Ovary (tissue), 9 donors: ENCODE results near the gene FGFBP3. TPM values are rescaled to one million over a fixed set of nuclear protein-coding genes. Genes with fewer than 3 reads are reported as not detected.
A peak's percentile ranks its signal among the peaks of the same experiment; 100 is the strongest.

Experiments
- DNase-seq, 5 donors: peaks; one replicate each; pipeline ENCODE4 v3.0.0-alpha.2; 2019 to 2020
- H3K27ac ChIP-seq, 2 donors: fragments of 200-600 bp; one replicate each; pipeline versions ENCODE4 v1.5.1 to v1.8.0; 2019 to 2022
- H3K27me3 ChIP-seq: fragments of 200-600 bp; one replicate; pipeline ENCODE4 v1.8.0; 2022
- H3K36me3 ChIP-seq: fragments of 200-600 bp; sonication (generic); one replicate; pipeline ENCODE4 v1.5.1; 2019
- H3K4me1 ChIP-seq: one replicate; pipeline ENCODE4 v1.8.1; 2013; ENCODE audit warnings: mild to moderate bottlenecking, moderate library complexity; ENCODE audit not compliant: insufficient read depth
- H3K4me3 ChIP-seq: fragments of 200-600 bp; sonication (generic); one replicate; pipeline ENCODE4 v1.5.1; 2017
- H3K9me3 ChIP-seq, 2 donors: fragments of 200-600 bp in 1 of 2; sonication (generic) in 1 of 2; one replicate each; pipeline versions ENCODE4 v1.5.1 to v1.8.1; 2013 to 2019; ENCODE audit warnings: mild to moderate bottlenecking in 1 of 2, moderate library complexity in 1 of 2
- CTCF ChIP-seq, 3 donors: fragments of 450-650 bp in 2 of 3; fragments of 200-600 bp in 1 of 3; IDR thresholded peaks; one replicate each; pipeline versions ENCODE4 v1.5.1 to v1.8.0; 2016 to 2022; ENCODE audit warnings: antibody characterized with exemption in 3 of 3, mild to moderate bottlenecking in 1 of 3
- EP300 ChIP-seq: sonication (generic); formaldehyde crosslinking; IDR thresholded peaks from one replicate; pipeline ENCODE4 v1.6.1; 2017; ENCODE audit warnings: antibody characterized with exemption
- POLR2A ChIP-seq: fragments of 450-650 bp; IDR thresholded peaks from one replicate; pipeline ENCODE4 v1.6.1; 2017; ENCODE audit warnings: antibody characterized with exemption, mild to moderate bottlenecking, moderate library complexity
- WGBS, 3 donors: extraction: QIAGEN DNeasy Blood & Tissue Kit in 1 of 3; methylation state at CpG; one replicate each; pipeline versions ENCODE4 v1.1.5 to v1.1.7; 2013 to 2017; 5-methylcytosine and 5-hydroxymethylcytosine counted together
- intact Hi-C, 4 donors: fragments of 100-400 bp; cut with DNase I; formaldehyde crosslinking; loops; one replicate each; pipeline versions ENCODE4 v1.11.0 to v1.15.1; 2022 to 2023
- polyA plus RNA-seq, 2 donors: library from polyadenylated mRNA; stranded (reverse); fragments of 200-250 nt in 1 of 2; fragments of 350-450 nt in 1 of 2; fragmentation: Illumina TruSeq in 1 of 2; extraction: RNeasy Lipid Tissue Mini Kit (QIAGEN cat#74804) in 1 of 2; gene quantifications; one replicate each; pipeline ENCODE4 v1.2.3, GENCODE V29; 2013 to 2014
- total RNA-seq, 7 donors: library from RNA; depleted of rRNA in 2 of 7; stranded (reverse); fragments of >200 nt in 2 of 7; fragmentation: NEBNext Ultra II Directional in 3 of 7; extraction: Animal tissue kit (Norgen Biotek cat#: 25700) in 3 of 7; gene quantifications; one replicate each; pipeline versions ENCODE4 v1.1.0 to v1.2.4, GENCODE V29; 2016 to 2023
- donor health status: DM: no; HTN: no; CAD: no; lungs with moderate emphysema.
- donor health status: DM: no; HTN: no; CAD: no.
- donor health status: Bipolar disorder and iron deficiency.
- donor health status: DM: yes; HTN: yes; CAD: no.
- donor health status: DM: no; HTN: no; CAD: no.
- donor health status: DM: yes; HTN: yes; CAD: no.

FGFBP3 gene
- total and polyA plus RNA-seq, 9 donors: 0.83 to 1.9 (median 1.4) TPM

DNA sequence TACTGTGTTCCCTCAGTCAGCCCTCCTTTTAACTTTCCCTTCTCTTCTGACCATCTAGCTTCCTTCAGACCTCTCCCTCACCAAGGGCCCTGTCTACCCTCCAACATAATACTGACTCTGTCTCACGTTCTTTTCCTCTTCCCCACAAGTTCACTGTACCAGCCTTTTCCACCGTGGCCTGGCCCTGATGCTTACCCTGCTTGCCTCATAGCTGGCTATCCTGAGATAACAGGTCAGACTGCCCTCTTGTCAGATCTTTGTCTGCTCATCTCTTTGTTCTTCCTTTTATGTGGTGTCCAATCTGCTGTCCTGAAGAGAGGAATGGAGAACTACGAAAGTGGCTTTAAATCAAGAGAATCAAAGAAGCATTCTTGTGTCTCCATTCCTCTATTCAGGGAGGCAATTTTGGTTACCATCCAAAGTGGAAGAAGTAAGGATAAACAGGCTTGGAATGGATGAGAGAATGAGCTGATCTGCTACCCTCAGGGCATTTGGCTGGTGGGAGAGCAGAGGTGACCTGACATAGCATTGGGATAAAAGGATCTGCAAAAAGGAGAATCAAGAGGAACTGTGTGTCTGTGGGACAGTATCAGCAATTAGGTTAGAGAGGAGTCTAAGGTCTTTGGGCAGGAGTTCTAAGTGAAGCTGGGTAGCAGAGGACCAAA is 22.4 kb upstream of the FGFBP3 start:
- no peak overlapping the region for H3K27ac ChIP-seq
- no peaks in the 10 kb centered on the region for H3K27me3 ChIP-seq
- H3K4me1 ChIP-seq: peaks cover 5% of the 10 kb centered on the region
- 54 to 62% (median 61%) methylated on average over 3 of the region's 3 CpGs for WGBS, 3 donors
- TF ChIP-seq EP300 (no peak), POLR2A (no peak), CTCF (IDR thresholded peaks at IDR 0.05) (no peak)
- intact Hi-C loops: no loop called here
- H3K4me3 ChIP-seq: no peak overlapping the region
- H3K36me3 ChIP-seq: no peaks in the 10 kb centered on the region
- H3K9me3 ChIP-seq: no peaks in the 10 kb centered on the region
- DNase-seq: no peak

DNA sequence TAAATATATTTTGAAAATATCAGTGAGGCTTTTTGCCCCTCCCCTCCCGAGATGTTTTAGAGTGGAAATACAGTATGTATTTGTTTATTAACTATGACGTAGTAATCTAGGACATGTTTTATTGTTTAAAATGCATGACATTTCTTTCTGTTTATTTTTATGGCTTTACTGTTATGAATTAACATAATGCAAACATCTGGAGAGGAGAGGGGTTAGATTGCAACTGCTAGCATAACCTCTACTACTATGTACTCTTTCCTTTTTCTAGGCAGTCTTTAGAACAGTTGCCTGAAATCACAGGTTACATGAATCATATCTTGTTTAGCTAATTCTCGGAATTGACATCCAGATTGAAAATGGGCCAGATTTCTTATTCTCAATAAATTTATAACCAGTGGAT is 21.7 kb upstream of the FGFBP3 start:
- 34 to 54% (median 50%) methylated on average over 3 of the region's 3 CpGs for WGBS, 3 donors
- intact Hi-C loops: no loop called here
- Histone ChIP-seq H3K4me3 (no peak overlapping the region), H3K27me3 (no peaks in the 10 kb centered on the region), H3K4me1 (peaks cover 5% of the 10 kb centered on the region), H3K9me3 (no peaks in the 10 kb centered on the region), H3K36me3 (no peaks in the 10 kb centered on the region), H3K27ac (no peak overlapping the region)
- no peak for TF ChIP-seq POLR2A
- TF ChIP-seq CTCF (IDR thresholded peaks at IDR 0.05): no peak
- TF ChIP-seq EP300: no peak
- no peak for DNase-seq

DNA sequence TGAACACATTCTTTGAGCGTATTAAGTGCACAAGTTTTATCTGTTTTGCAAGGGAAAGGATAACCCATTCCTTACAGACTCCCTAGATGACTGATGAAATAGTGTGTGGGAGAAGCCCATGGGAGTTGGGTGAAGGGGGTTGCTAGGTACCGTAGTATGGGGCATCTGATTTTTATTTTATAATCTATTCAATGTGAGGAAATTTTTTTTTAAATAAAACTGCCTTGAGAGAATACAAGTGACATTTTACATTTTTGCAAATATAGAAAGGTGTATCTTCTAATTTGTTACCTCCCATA is 15.7 kb upstream of the FGFBP3 start:
- no peak for DNase-seq
- Histone ChIP-seq H3K27me3 (no peaks in the 10 kb centered on the region), H3K9me3 (no peaks in the 10 kb centered on the region), H3K36me3 (no peaks in the 10 kb centered on the region), H3K27ac (no peak overlapping the region), H3K4me1 (peaks cover 5% of the 10 kb centered on the region), H3K4me3 (peak overlapping the region; percentile 80)
- intact Hi-C loops: no loop called here
- TF ChIP-seq CTCF (IDR thresholded peaks at IDR 0.05) (no peak), POLR2A (no peak), EP300 (no peak)
- WGBS, 3 donors: 11 to 17% (median 13%) methylated on average over 2 of the region's 2 CpGs

DNA sequence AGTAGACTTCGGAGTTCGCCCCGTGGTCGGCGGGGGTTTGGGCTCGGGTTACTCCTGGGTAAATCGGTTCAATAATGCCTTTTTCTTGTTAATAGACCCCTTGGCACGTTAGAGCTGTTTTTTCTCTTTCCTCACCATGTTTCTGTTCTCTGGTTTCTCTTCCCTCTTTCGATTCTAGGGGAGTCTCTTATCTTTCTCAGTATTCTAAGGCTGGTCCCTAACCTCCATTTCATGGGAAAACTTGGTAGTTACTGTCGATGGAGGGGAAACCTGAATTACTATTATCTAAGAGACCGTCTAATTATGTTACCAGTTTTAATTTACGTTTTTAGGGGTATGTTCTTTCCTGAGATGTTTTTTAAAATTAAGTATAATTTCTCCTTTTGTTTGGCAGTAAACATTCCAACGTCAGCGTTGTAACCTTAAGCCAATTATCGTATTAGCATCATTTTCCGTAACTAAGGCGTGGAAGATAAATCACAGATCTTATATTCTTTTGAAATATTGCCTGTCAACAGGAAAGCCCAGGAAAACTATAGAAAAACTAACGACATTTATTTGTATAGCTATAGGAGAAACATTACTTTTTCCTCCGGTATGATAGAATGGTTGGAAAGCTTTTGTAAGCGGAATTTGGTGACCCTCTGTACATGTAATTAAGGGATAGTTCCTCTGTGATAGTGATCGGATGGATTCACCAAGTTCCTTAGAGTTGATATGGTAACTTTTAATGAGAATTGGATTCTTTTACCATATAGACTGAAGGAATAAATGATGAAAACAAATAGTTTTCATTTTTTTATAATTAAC is 15.1 kb upstream of the FGFBP3 start:
- 1 to 2% (median 2%) methylated on average over 21 of the region's 21 CpGs for WGBS, 3 donors
- Histone ChIP-seq H3K9me3 (no peaks in the 10 kb centered on the region), H3K4me3 (peak overlapping the region; percentile 80), H3K27ac (peak overlapping the region; percentile 61 to 93), H3K27me3 (no peaks in the 10 kb centered on the region), H3K4me1 (peaks cover 5% of the 10 kb centered on the region), H3K36me3 (no peaks in the 10 kb centered on the region)
- no peak for TF ChIP-seq POLR2A
- no peak for TF ChIP-seq EP300
- TF ChIP-seq CTCF (IDR thresholded peaks at IDR 0.05): no peak
- no peak for DNase-seq
- intact Hi-C loops: no loop called here
